NCI-H146 (cell line): Measurements from ENCODE around the gene FOXK1.
"Not testable (repeated sequence)": the region's sequence is repeated elsewhere in the genome, so short reads cannot be mapped to it uniquely, and the experiment has no call there.

Experiments
- DNase-seq: peaks from one replicate; lab custom pipeline; 2025; lab: John Stamatoyannopoulos, UW

The FOXK1 gene

GRCh38 chr7:4681886-4682620, at the start of gene FOXK1:
Gene FOXK1, plus strand, starts transcription at chr7:4682295. Its CDS starts 14 bp downstream, at chr7:4682309.
- peak; percentile 75 for DNase-seq

DNA sequence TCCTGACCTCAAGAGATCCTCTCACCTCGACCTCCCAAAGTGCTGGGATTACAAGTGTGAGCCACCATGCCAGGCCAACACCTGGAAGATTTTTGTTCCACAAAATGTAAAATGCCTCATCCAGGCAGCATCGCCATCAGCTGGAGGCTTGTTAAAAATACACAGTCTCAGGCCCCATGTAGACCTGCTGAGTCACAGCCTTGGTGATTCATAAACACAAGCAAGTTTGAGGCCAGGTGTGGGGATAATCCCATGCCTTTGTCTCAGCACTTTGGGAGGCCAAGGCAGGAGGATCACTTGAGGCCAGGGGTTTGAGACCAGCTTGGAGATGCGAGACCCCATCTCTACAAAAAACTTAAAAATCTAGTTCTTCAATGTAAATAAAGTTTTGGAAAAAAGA, 49.1 kb upstream of the FOXK1 start:
- peak; percentile 29 for DNase-seq

DNA sequence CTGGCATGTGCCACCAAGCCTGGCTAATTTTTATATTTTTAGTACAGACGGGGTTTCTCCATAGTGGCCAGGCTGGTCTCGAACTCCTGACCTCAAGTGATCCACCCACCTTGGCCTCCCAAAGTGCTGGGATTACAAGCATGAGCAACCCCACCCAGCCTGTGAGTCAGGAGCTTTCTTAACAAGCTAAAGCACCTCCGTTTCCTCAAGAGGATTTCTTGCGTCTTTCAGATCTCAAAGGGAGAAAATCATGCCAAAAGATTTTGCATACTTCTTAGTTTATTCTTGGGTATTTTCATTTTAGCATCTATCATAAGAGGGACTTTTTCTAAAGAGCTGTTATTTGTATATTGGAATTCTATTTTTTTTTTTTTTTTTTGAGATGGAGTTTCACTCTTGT, 47.9 kb upstream of the FOXK1 start:
- DNase-seq, result no peak

DNA sequence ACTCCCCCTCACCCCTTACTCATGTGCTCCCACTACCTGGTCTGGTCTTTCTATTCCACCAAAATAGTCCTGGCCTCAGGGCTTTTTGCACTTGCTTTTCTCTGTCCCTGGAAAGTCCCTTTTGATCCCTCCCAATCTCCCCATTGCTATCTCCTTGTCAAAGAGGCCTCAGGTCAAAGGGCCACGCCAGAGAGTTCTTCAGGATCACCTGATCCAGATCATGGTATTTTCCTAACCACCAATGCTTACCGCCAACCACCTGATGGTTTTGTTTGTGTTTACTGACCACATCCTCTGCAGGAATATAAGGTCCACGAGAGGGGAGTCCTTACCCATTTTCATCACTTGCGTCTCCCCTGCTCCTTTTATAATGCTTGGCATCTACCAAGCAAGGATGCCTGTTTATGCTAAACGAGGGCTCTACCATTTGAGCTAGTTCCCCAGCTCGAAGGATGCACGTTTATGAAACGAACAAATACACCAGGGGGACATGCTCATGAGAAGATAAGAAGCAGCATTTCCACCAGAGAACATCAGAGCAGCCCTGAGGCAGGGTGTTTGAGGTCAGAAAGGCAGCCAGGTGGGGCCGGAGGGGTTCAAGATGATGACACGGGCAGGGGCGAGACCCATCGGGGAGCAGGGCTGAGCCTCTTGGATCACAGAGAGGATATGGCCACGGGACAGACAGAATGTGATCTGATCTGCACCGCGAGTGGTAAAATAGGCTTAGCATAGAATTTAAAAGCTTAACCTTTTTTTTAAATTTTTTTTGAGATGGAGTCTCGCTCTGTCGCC, 43.1 kb upstream of the FOXK1 start:
- DNase-seq, result no peak

DNA sequence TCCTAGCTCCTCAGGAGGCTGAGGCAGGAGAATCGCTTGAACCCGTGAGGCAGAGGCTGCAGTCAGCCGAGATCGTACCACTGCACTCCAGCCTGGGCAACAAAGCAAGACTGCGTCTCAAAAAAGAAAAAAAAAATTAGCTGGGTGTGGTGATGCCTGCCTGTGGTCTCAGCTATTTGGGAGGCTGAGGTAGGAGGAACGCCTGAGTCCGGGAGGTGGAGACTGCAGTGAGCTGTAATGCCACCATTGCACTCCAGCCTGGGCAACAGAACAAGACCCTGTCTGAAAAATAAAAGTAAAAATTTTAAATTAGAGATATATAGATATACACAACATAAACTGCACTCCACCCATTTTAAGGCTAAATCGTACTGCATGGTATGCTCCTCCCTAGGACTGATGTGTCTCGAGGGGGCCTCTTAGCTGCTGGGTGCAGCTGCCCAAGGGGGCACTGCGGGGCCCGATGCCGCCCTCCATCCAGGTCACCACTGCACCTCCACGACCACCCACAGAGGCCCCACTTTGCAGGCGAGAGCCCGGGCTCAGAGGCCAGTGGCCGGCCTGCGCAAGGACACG, 40.9 kb upstream of the FOXK1 start:
- no peak for DNase-seq

GRCh38 chr7:4641667-4642467, 40.2 kb upstream of the FOXK1 start:
- peak; percentile 94 for DNase-seq

DNA sequence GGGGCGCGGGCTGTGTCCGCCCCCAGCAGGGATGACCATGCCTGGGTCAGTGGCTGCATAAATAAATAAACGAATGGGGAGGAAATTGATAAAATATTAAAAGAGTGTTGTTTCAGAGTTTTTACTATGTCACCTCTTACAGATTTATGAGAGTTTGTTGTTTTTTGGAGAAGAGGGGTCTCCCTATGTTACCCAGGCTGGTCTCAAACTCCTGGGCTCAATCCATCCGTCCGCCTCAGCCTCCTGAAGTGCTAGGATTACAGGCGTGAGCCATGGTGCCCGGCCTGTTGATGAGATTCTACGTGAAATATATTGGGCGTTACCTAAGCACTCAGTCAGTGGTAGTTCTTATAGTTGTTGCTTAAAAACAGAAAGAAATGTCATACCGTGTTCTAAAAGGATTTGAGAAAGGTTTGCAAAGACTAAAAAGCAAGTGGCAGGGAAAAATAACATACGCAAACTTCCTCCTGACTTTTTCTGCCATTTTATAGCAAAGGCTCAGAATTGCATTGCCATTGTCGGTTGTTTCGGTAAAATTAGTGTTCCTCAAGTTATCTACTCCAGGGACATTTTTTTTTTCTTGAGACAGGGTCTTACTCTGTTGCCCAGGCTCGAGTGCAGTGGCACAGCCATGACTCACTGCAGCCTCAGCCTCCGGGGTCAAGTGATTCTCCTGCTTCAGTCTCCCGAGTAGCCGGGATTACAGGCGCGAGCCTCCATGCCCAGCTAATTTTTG, 39.5 kb upstream of the FOXK1 start:
- DNase-seq, result peak; percentile 11

GRCh38 chr7:4643204-4643471, 39.0 kb upstream of the FOXK1 start:
- not testable (repeated sequence) for DNase-seq

DNA sequence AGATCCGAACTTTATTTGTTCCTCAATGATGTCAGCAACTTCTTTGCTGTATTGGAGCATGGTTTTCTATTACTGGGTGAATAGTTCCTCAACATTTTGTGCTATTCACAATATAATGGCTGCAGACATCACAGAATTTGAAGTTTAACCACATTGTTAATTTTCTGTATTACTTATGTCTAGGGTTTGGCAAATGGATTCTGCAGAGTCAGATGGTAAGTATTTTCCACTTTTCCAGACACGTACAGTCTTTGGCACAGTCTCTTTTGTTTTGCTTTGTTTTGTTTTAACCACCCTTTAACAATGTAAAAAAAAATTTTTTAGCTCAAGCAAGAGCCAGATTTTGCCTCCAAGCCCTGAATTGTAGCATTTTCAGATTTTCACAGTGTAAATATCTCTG, 36.8 kb upstream of the FOXK1 start:
- no peak for DNase-seq

GRCh38 chr7:4648111-4648510, 34.0 kb upstream of the FOXK1 start:
- no peak for DNase-seq

DNA sequence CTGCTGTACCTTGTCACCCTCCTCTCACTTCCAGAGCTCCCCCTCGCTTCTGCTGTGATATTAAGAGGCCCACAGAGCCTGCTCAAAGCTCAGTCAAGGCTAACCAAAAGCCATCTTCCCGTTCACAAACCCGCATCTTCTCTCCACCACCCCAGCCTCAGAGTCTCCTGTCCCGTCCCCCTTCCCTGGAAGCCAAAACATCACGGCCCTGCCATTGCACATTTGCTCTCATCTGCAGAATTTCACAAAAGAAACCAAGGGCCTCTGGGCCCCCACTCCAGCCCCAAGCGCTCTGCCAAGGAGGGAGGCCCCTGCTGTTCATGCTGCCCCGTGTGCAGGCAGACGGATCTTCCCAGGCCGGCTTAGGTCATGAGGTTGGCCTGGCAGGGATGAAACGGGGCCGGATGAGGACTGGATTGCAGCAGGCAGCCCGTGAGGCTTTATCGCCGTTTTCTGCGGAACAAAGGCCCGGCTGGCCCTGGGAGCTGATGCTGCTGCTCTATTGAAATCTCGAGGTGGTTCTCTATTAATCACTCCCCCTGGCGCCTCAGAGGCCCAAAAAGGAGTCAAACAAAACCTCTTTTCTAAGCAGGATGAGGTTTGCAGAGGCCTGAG, 31.6 kb upstream of the FOXK1 start:
- DNase-seq, result no peak

DNA sequence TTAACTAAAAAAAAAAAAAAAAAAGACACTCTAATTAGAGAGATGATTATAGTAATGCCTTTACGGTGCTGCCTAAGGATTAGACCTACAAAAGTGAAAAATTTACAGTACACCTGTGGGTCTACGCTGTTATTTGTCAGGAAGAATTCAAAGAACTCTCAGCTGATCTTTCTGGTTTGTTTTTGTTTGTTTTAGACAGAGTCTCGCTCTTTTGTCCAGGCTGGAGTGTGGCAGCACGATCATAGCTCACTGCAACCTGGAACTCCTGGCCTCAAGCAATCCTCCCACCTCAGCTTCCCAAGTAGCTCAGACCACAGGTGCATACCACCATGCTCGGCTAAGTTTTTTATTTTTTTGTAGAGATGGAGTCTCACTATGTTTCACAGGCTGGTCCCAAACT, 28.3 kb upstream of the FOXK1 start:
- no peak for DNase-seq

GRCh38 chr7:4655311-4655710, 26.8 kb upstream of the FOXK1 start:
- DNase-seq, result no peak

GRCh38 chr7:4655896-4656295, 26.2 kb upstream of the FOXK1 start:
- DNase-seq, result no peak

DNA sequence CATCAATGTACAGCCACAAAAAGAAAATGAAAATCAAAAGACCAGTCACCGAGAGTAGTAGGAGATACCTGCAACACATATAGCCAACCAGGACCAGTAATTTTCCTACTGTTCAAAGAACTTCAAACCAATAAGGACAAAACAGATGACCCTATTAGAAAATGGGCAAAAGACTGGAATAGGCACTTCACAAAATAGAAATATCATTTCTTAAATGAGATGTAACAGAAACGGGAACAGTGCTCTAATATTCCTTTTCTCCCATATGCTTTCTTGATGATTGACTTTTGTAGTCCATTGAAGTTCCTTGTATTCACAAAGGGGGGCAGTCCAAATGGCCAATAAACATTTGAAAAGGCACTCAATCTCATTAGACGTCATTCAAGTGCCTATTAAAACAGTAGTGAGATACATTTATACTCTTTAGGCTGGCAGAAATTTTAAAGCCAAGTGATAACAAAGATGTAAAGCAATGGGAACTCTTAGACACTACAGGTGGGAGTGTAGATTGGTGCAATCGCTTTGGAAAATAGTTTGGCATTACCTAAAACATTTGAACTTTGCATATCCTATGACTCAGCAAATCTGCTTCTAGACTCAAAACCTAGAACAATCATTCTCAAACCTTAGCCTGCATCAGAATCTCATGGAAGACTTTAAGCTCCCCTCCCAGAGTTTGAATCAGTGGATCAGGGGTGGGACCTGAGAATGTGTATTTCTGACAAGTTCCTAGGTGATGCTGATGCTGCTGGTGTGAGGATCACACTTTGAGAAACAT, 24.3 kb upstream of the FOXK1 start:
- DNase-seq, result no peak

DNA sequence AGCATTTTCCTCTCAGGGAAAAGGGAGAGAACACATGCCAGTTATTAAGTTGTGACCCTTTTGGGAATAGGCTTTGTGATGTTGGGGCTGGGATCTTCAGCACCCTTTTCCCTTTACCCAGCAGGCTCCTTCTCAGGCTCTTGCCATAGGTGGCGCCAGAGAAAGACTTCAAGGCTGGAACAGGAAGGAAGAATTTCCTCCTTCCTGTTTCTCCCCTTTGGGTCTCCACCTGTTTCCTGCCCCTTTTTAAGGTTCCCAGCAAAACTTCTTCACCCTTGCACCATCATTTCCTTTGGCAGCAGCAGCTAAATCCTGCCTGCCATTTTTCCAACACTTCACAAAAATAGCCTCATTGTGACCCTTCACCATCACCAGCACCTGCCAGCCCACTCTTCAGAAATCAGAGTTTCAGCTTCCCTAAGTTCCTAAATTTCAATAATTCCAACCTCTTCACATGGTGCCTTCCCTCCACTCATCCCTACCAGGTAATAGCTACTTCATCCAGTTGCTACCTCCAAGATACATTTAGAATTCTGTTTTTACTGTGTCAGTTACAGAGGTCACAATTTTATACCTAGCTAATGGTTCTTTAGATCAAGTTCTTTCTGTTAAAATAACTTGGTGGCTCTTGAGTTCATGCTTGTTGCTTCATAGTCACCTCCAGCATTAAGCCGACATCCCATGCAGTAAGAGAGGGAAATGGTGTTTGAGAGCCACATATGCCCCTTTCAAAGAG, 22.4 kb upstream of the FOXK1 start:
- DNase-seq, result no peak

DNA sequence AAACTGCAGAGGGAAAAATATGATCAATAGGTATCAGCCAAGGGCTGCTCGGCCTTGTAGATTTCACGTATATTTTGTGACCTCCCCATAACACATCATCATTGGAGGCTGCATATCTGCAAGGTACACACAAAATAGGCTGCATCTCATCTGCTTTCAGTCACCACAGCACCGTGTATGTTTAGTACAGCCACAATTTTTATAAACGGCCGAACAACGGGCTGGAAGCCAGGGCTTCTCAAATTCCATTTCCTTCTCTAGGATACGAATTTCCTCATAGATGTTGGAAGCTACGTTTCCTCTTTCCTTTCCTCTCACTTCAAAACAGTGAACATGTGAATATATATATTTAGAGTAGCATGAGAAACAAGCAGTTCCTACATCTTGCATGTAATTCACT, 20.2 kb upstream of the FOXK1 start:
- DNase-seq, result no peak

- DNase-seq, result no peak
Observed at GRCh38 chr7:4663239-4664018, 18.7 kb upstream of the FOXK1 start.

DNA sequence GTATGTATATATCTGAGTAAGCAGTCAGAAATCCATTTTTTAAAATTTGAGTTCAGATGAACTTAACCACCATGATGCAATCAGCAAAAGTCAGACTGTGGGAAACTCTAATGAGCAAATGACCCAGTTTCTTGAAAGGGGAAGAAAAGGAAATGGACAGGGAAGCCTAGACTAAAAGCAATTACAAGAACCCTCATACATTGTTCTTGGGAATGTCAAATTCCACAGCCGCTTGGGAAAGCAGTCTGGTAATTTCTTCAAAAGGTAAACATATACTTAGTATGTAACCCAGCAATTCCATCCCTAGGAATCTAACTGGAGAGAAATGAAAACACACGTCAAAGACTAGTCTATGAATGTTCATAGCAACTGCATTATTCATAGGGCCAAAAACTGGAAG, 16.4 kb upstream of the FOXK1 start:
- DNase-seq, result no peak
